ENCODE measurements around the gene FOXL3.

- TF ChIP-seq RAD21 (IDR thresholded peaks at IDR 0.05; ENCODE audit: low read depth) (no peak), NFIC (IDR thresholded peaks at IDR 0.05) (no peak), CEBPB (IDR thresholded peaks at IDR 0.05) (no peak), EP300 (IDR thresholded peaks at IDR 0.05; ENCODE audit: borderline replicate concordance) (no peak), REST (IDR thresholded peaks at IDR 0.05; ENCODE audit: low read depth) (no peak), TAF1 (IDR thresholded peaks at IDR 0.05; ENCODE audit: low read depth) (no peak), CREB1 (IDR thresholded peaks at IDR 0.05; ENCODE audit: low read depth) (no peak), TEAD4 (IDR thresholded peaks at IDR 0.05) (no peak), TCF12 (IDR thresholded peaks at IDR 0.05; ENCODE audit: low read depth) (no peak), FOXM1 (IDR thresholded peaks at IDR 0.05; ENCODE audit: borderline replicate concordance, low read depth) (no peak)
- TF ChIP-seq, protein P1, sequence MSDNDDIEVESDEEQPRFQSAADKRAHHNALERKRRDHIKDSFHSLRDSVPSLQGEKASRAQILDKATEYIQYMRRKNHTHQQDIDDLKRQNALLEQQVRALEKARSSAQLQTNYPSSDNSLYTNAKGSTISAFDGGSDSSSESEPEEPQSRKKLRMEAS (IDR thresholded peaks at IDR 0.05), result no peak
Observed at GRCh38 chr7:307970-308369, 18.0 kb downstream of the FOXL3 start.
